Suppressor macrophage (primary cell): ENCODE measurements around the gene DOLK.

Source experiments
- DNase-seq, 4 experiments: peaks; one replicate each; pipeline ENCODE4 v3.0.0-alpha.2; 2020 to 2022

Gene DOLK

DNA sequence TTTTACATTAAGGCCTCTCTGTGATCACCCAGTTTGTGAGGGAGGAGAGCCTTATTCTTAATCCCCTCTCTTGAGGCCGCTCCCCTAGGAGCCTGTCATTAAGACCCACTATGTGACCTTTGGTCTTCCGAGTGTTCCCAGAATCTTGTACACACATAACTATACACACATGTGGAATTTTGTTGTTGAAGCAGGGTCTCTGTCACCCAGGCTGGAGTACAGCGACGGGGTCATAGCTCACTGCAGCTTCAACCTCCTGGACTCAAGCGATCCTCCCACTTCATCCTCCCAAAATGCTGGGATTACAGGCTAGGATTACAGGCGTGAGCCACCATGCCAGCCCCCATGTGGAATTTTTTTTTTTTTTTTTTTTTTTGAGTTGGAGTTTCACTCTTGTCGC lies 41.4 kb downstream of the DOLK start:
- DNase-seq, result no peak

DNA sequence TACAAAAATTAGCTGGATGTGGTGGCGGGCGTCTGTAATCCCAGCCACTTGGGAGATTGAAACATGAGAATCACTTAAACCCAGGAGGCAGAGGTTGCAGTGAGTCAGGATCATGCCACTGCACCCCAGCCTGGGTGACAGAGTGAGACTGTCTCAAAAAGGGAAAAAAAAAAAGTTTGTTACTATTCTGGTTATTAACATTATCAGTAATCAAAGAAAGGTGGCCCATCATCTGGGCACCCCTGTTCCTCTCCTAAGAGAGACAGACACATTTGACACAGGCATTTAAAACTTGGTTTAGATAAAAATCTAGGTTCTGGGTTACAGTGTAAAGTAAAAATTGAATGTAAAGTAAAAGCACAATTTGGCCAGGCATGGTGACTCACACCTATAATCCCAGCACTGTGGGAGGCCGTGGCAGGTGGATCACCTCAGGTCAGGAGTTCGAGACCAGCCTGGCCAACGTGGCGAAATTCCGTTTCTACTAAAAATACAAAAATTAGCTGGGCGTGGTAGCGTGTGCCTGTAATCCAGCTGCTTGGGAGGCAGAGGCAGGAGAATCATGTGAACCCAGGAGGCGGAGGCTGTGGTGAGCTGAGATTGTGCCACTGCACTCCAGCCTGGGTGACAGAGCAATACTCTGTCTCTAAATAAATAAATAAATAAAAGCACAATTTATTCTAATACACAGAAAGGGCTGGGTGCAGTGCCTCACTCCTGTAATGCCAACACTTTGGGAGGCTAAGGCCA lies 43.4 kb downstream of the DOLK start:
- DNase-seq, result peak; percentile 19 to 65 (median 38)

DNA sequence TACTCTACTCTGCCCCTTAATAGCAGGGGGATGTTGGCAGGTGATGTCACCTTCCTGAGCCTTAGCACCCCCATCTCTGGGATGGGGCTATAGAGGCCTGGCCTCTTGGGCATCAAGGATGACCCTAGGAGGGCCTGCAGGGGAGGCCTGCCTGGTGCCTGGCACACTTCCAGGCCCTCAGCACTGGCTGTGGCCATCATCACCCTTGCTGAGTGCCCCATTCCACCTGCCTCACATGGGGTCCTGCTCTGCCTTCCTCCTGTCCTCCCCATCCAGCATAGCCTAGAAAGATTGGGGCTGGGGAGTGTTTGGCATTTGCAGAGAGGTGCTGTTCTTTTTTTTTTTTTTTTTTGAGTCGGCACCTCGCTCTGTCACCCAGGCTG lies 44.3 kb downstream of the DOLK start:
- DNase-seq, result no peak

DNA sequence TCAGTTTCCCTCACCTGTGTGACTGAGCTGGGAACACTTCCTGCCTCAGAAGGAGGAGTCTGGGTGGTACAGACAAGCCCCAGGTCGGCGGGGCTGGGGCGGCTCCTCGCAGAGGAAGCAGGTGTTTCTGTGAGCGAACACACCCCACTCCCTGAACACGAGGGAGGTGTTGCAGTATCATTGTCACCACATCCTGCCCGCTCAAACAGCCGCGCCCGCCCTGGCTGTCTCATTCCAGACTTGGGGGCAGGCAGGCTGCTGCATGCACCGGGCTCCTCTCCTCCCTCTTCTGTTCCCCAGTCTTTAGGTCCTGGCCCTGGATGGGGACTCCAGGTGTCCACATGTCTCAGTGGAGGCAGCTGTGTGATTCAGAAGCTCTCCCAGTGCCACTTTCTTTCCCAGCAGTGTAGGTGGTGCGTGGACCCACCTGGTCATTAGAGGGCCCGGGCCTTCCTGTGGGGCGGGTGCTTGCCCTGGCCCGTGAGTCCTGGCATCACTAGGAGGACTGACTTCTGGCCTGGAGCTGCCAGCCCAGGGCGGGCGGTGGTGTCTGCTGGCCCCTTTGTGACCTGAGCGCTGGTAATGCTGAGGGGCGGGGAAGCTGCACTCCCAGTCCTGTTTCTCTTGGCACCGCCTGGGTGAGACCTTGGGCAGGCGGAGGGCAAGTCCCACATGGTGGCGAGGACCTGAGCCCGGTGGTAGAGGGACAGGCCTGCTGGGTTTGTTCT lies 44.9 kb downstream of the DOLK start:
- DNase-seq, result peak in 3 of 4 experiments; percentile 21 to 48 (median 34)

DNA sequence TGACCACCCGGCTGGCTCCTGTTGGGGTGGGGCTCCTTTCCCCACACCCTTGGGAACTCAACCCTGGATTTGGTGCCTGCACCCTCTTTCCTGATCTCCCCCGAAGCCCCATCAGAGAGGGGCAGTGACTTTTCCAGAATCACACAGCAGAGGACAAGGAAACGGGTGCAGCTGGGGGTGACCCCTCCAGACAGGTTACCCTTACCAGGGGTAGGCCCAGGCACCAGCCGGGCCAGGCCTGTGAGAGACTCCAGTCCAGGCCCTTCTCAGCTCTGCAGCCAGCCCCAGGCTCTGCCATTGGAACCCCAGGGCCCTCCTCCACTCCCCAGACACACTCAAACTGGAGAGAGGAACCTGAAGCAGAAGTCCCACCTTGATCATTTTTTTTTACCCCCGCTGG lies 45.6 kb downstream of the DOLK start:
- DNase-seq, result no peak

DNA sequence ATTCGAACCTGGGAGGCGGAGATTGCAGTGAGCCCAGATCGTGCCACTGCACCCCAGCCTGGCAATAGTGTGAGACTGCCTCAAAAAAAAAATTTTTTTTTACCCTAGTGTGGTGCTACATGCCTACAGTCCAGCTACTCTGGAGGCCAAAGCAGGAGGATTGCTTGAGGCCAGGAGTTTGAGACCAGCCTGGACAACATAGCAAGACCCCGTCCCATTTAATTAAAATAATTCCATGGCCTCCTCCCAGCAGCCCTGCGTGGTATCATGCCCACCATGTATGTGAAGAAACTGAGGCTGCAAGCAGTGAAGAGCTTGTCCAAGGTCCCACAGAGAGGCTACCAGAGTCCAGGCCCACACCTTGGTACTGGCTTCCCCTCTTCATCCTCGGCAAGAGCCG lies 46.0 kb downstream of the DOLK start:
- no peak for DNase-seq

DNA sequence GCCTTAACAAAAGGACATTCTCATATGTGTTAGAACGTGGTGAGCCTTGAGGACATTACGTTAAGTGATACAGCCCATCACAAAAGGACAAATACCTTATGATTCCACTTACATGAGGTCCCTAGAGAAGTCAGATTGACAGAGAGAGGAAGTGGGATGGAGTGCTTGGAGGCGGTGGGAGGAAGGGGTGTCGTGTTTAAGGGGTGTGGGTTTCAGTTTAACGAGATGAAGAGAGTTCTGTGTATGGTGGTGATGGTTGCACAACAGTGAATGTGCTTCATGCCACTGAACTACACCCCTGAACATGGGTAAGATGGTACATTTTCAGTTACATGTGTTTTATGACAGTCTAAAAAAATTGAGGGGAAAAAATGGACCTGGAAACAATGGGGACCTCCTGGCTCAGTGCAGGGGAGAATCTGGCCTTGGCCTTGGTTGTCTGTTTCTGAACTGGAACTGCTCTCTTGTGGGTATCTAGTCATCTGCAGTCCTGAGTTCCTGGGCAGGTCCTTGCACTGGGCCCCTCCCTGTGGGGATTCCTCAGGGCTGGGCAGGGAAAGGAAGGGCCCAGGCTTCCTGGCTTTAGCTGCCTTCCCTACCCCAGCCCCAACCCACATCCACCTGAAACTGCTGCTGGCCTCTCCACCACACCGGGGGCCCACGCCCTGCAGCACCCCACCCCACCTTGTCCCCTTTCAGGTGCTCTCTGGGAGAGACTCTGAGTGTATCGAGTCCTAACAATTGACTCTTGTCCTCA lies 47.7 kb downstream of the DOLK start:
- DNase-seq, result peak in 3 of 4 experiments; percentile 45 to 48 (median 47)

DNA sequence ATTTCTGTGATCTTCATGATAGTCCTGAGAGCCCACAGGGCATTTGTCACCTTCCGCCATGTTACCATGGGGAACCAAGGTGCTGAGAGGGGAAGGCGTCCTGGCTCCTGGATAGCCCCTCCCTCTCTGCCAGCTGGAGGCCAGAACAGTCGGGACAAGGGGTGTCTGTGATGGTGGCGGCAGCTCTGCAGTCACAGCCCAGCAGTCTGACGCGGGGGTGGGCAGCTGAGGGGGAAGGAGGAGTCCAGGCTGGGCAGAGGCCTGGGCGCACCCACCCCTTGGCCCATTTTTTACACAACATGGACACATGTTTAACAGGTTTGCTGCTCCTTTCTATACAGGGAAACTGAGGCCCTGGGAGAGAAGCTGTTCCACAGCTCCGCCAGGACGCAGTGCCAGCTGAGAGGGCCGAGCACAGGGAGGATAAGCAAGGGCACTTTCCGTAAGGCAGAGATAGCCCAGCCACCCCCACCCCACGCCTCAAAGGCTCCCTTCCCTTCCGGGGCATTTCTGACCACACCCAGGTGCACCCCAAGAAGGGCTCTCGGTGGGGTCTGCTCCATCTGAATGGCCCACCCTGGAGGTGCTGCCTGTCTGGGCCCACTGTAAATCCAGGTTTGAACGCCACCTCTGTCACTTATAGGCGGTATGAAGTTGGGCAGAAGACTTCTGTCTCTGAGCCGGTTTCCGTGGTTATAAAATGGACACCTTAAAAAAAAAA lies 48.4 kb downstream of the DOLK start:
- DNase-seq, result no peak

DNA sequence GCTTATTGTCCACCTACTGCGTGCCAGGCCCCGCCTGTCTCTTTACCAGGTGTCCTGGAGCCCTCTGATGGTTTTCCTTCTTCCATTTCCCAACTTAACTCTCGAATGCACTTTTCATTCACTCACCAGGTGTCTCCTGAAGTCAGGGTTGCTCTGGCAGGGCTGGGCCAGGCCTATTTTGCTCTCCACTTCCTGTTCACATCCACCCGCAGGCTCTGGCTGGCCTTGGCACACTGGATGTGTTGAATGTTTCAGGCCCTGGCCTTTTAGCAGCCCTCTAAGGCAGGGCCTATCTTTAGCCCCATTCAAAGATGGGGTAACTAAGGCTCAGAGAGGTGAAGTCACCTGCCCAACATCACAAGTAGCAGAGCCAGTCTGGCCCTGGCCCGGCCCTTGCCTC lies 49.0 kb downstream of the DOLK start:
- no peak for DNase-seq

DNA sequence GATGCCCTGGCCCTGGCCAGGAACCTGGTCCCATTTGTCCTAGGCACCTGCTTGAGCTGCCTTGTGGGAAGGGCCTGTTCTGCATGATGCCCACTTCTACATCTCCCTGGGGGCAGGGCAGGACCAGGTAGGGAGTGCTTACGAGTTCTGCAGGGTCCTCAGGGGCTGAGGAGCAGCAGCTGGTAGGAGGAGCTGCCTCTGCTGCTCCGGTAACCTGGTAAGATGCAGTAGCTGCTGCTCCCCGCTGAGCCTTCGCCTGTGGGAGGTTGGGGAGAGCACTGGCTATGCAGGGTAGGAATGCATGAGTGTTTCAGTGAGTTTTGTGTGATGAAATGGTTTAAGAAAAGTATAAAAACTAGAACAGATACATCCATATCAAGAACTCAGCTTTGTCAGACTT lies 51.8 kb downstream of the DOLK start:
- no peak for DNase-seq
